Measurements from ENCODE around the gene SLC41A3.
A peak's percentile ranks its signal among the peaks of the same experiment; 100 is the strongest.

Gene SLC41A3

GRCh38 chr3:126083913-126084767 is at the start of gene SLC41A3:
Gene SLC41A3 (minus strand): TSS chr3:126084124. CDS start chr3:126068219, 15,905 bp downstream.
- H3K9me3 Mint-ChIP-seq: no peaks in the 10 kb centered on the region
- H3K4me1 Mint-ChIP-seq (ENCODE audit: low read depth): peaks cover 7% of the 10 kb centered on the region
- H3K36me3 Mint-ChIP-seq (ENCODE audit: low read depth): no peaks in the 10 kb centered on the region
- intact Hi-C loops (cut with micrococcal nuclease): loop anchor here (10.0 kb wide), 1 partner anchor 89 kb away; no protein-coding TSS in a partner anchor
- peak within 1 kb of the TSS; percentile 68 for H3K27ac Mint-ChIP-seq
- H3K4me3 Mint-ChIP-seq: peak within 1 kb of the TSS; percentile 84
- peaks cover 8% of the 10 kb centered on the region for H3K27me3 Mint-ChIP-seq

- intact Hi-C loops (cut with micrococcal nuclease): no loop called here
- no peak overlapping the region for H3K27ac Mint-ChIP-seq
Measured at GRCh38 chr3:126133606-126134005, 49.7 kb upstream of the SLC41A3 start.

DNA sequence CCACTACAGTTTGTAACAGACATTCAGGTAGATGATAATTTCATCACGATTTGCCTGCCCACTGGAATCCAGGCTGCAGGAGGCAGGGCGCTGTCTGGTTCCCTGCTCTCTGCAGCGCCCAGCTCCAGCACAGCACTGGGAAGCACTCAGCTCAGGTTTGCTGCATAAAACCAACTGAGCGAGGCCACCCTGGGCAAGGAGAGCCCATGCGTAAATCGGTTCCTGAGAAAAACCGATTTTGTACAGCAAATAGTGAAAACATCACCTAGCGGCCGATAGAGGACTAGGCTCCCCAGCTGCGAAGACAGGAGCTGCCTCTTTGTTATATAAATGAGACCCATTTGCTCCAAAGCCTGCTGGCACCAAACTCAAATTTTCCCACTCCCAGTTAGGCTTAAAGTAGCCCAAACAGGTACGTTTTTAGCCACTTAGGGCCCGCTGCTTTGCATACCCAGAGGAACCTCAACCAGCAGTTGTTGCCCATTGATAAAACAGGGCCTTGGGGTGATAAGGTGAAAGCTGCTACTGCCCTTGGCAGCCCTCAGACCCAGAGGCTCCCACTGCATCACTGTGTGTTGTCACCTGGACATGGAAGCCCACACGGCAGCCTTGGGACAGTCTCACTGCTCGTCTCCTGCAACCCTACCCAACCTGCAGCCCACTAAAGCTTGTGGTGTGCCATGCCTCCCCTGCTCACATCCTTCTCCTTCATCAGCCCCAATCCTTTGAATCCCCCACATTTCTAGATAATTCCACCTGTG is 49.0 kb upstream of the SLC41A3 start:
- Mint-ChIP-seq H3K9me3 (no peaks in the 10 kb centered on the region), H3K27ac (no peak overlapping the region), H3K27me3 (peaks cover 8% of the 10 kb centered on the region), H3K36me3 (ENCODE audit: low read depth) (no peaks in the 10 kb centered on the region), H3K4me1 (ENCODE audit: low read depth) (peaks cover 9% of the 10 kb centered on the region), H3K4me3 (no peak overlapping the region)
- intact Hi-C loops (cut with micrococcal nuclease): no loop called here

More at GRCh38 chr3:126133606-126134005, 49.7 kb upstream of the SLC41A3 start:
- Mint-ChIP-seq H3K27me3 (peaks cover 8% of the 10 kb centered on the region), H3K4me3 (no peak overlapping the region), H3K4me1 (ENCODE audit: low read depth) (peaks cover 9% of the 10 kb centered on the region), H3K36me3 (ENCODE audit: low read depth) (no peaks in the 10 kb centered on the region), H3K9me3 (no peaks in the 10 kb centered on the region)

- Mint-ChIP-seq H3K27me3 (peaks cover 8% of the 10 kb centered on the region), H3K27ac (no peak overlapping the region), H3K4me3 (no peak overlapping the region), H3K4me1 (ENCODE audit: low read depth) (peaks cover 9% of the 10 kb centered on the region), H3K36me3 (ENCODE audit: low read depth) (no peaks in the 10 kb centered on the region), H3K9me3 (no peaks in the 10 kb centered on the region)
- intact Hi-C loops (cut with micrococcal nuclease): no loop called here
Measured at GRCh38 chr3:126131881-126132750, 48.2 kb upstream of the SLC41A3 start.

GRCh38 chr3:126130981-126131745 is 47.2 kb upstream of the SLC41A3 start:
- Mint-ChIP-seq H3K36me3 (ENCODE audit: low read depth) (no peaks in the 10 kb centered on the region), H3K27me3 (peaks cover 8% of the 10 kb centered on the region), H3K4me3 (no peak overlapping the region), H3K4me1 (ENCODE audit: low read depth) (peaks cover 9% of the 10 kb centered on the region), H3K27ac (no peak overlapping the region), H3K9me3 (no peaks in the 10 kb centered on the region)
- intact Hi-C loops (cut with micrococcal nuclease): no loop called here

GRCh38 chr3:126130081-126130855 is 46.3 kb upstream of the SLC41A3 start:
- Mint-ChIP-seq H3K9me3 (no peaks in the 10 kb centered on the region), H3K4me1 (ENCODE audit: low read depth) (peaks cover 9% of the 10 kb centered on the region)
- intact Hi-C loops (cut with micrococcal nuclease): no loop called here

GRCh38 chr3:126129398-126129891 is 45.5 kb upstream of the SLC41A3 start:
- no peak overlapping the region for H3K27ac Mint-ChIP-seq

More at GRCh38 chr3:126130081-126130855, 46.3 kb upstream of the SLC41A3 start:
- no peak overlapping the region for H3K27ac Mint-ChIP-seq
- H3K4me3 Mint-ChIP-seq: no peak overlapping the region
- peaks cover 8% of the 10 kb centered on the region for H3K27me3 Mint-ChIP-seq
- H3K36me3 Mint-ChIP-seq (ENCODE audit: low read depth): no peaks in the 10 kb centered on the region

GRCh38 chr3:126128504-126129397 is 44.8 kb upstream of the SLC41A3 start:
- intact Hi-C loops (cut with micrococcal nuclease): no loop called here
- Mint-ChIP-seq H3K36me3 (ENCODE audit: low read depth) (no peaks in the 10 kb centered on the region), H3K4me3 (no peak overlapping the region), H3K27me3 (peaks cover 5% of the 10 kb centered on the region), H3K27ac (no peak overlapping the region), H3K9me3 (no peaks in the 10 kb centered on the region), H3K4me1 (ENCODE audit: low read depth) (peaks cover 9% of the 10 kb centered on the region)

More at GRCh38 chr3:126129398-126129891, 45.5 kb upstream of the SLC41A3 start:
- Mint-ChIP-seq H3K4me1 (ENCODE audit: low read depth) (peaks cover 9% of the 10 kb centered on the region), H3K4me3 (no peak overlapping the region), H3K9me3 (no peaks in the 10 kb centered on the region), H3K36me3 (ENCODE audit: low read depth) (no peaks in the 10 kb centered on the region), H3K27me3 (peaks cover 5% of the 10 kb centered on the region)
- intact Hi-C loops (cut with micrococcal nuclease): no loop called here

- H3K4me1 Mint-ChIP-seq (ENCODE audit: low read depth): peaks cover 9% of the 10 kb centered on the region
- intact Hi-C loops (cut with micrococcal nuclease): no loop called here
- H3K27me3 Mint-ChIP-seq: peaks cover 5% of the 10 kb centered on the region
- no peaks in the 10 kb centered on the region for H3K9me3 Mint-ChIP-seq
- H3K4me3 Mint-ChIP-seq: no peak overlapping the region
- H3K36me3 Mint-ChIP-seq (ENCODE audit: low read depth): no peaks in the 10 kb centered on the region
- H3K27ac Mint-ChIP-seq: no peak overlapping the region
Measured at GRCh38 chr3:126127904-126128303, 44.0 kb upstream of the SLC41A3 start.

GRCh38 chr3:126127452-126127851 is 43.5 kb upstream of the SLC41A3 start:
- no peak overlapping the region for H3K27ac Mint-ChIP-seq
- H3K4me1 Mint-ChIP-seq (ENCODE audit: low read depth): peaks cover 9% of the 10 kb centered on the region
- no peaks in the 10 kb centered on the region for H3K36me3 Mint-ChIP-seq (ENCODE audit: low read depth)
- H3K9me3 Mint-ChIP-seq: no peaks in the 10 kb centered on the region
- intact Hi-C loops (cut with micrococcal nuclease): no loop called here
- H3K4me3 Mint-ChIP-seq: no peak overlapping the region
- peaks cover 3% of the 10 kb centered on the region for H3K27me3 Mint-ChIP-seq

DNA sequence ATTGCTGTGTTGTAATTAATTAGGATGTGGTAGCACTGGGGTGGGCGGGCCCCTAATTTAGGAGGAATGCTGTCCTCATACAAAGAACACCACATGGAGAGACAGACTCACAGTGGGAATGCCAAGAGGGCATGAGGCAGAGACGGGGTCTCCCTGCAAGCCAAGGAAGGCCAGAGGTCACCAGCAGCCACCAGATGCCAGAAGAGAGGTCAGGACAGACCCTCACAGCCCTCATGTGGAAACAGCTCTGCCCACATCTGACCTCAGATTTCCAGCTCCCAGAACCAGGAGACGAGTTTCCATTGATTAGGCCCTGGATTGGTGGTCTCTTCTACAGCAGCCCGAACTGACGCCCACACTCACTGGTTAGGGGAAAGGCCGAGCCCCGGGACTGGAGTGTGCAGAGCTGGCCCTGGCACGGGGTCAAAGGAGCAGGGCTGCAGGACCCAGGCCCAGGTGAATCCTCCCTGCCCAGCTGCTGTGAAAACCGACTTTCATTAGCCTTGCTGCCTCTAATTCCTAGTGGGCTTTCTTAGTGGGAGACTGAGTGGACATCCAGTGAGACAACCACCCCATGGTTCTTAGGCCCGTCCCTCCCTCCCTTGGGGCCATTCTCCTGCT is 43.0 kb upstream of the SLC41A3 start:
- intact Hi-C loops (cut with micrococcal nuclease): no loop called here
- Mint-ChIP-seq H3K4me3 (no peak overlapping the region), H3K27me3 (peaks cover 1% of the 10 kb centered on the region), H3K27ac (no peak overlapping the region), H3K9me3 (no peaks in the 10 kb centered on the region), H3K4me1 (ENCODE audit: low read depth) (peaks cover 9% of the 10 kb centered on the region), H3K36me3 (ENCODE audit: low read depth) (no peaks in the 10 kb centered on the region)

Data from dendritic cell treated with granulocyte-macrophage colony-stimulating factor and Interleukin-4, amounts not matched to agents 40 ng/mL and 50 ng/mL, for 4 days (primary cell).